ENCODE results near the gene THOC6. TPM values are rescaled to one million over a fixed set of nuclear protein-coding genes. Genes with fewer than 3 reads are reported as not detected.

Gene THOC6
- total RNA-seq, 1 experiment from 2014 or later = 76.5 TPM

- no peak for TF ChIP-seq USF1 (CRISPR knock-in tag; IDR thresholded peaks at IDR 0.05)
- TF ChIP-seq JUN (CRISPR knock-in tag; IDR thresholded peaks at IDR 0.05) = no peak
Observed at GRCh38 chr16:2979669-2980226, 44.1 kb upstream of the THOC6 start (continued).

GRCh38 chr16:2980227-2981176, 43.3 kb upstream of the THOC6 start, which contains the start of gene PKMYT1:
Gene PKMYT1, minus strand, starts transcription at chr16:2980446. Its CDS starts 789 bp downstream, at chr16:2979657.
- Mint-ChIP-seq H3K4me3 (peak within 1 kb of the TSS; percentile 79), H3K27me3 (ENCODE audit: low read depth) (peaks cover 6% of the 10 kb centered on the region; the same call in 1 of the 2 replicates), H3K9me3 (no peaks in the 10 kb centered on the region), H3K4me1 (peaks cover 24% of the 10 kb centered on the region), H3K36me3 (no peaks in the 10 kb centered on the region), H3K27ac (peak within 1 kb of the TSS; percentile 91)
- ATAC-seq (peak; percentile 72), DNase-seq (ENCODE audit: low spot score) (peak; percentile 89)
- POLR2A ChIA-PET = interaction anchor here (0.7 to 2.8 kb wide), 8 partner anchors 8 to 47 kb away, joined by 3 to 11 read pairs (median 5); partner anchors contain the start of gene PAQR4
- no peak for TF ChIP-seq IRF1 (CRISPR knock-in tag; IDR thresholded peaks at IDR 0.05)
- peak; percentile 31; the same call in 1 of the 2 replicates for TF ChIP-seq ZNF423 (CRISPR knock-in tag; IDR thresholded peaks at IDR 0.05)
- TF ChIP-seq GABPB1 (CRISPR knock-in tag; IDR thresholded peaks at IDR 0.05) = peak; percentile 58; the same call in 1 of the 2 replicates
- TF ChIP-seq, protein P1, sequence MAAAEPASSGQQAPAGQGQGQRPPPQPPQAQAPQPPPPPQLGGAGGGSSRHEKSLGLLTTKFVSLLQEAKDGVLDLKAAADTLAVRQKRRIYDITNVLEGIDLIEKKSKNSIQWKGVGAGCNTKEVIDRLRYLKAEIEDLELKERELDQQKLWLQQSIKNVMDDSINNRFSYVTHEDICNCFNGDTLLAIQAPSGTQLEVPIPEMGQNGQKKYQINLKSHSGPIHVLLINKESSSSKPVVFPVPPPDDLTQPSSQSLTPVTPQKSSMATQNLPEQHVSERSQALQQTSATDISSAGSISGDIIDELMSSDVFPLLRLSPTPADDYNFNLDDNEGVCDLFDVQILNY (CRISPR knock-in tag; IDR thresholded peaks at IDR 0.05) = peak; percentile 56
- TF ChIP-seq, protein P2, sequence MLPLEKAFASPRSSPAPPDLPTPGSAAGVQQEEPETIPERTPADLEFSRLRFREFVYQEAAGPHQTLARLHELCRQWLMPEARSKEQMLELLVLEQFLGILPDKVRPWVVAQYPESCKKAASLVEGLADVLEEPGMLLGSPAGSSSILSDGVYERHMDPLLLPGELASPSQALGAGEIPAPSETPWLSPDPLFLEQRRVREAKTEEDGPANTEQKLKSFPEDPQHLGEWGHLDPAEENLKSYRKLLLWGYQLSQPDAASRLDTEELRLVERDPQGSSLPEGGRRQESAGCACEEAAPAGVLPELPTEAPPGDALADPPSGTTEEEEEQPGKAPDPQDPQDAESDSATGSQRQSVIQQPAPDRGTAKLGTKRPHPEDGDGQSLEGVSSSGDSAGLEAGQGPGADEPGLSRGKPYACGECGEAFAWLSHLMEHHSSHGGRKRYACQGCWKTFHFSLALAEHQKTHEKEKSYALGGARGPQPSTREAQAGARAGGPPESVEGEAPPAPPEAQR (CRISPR knock-in tag; IDR thresholded peaks at IDR 0.05) = no peak
- TF ChIP-seq, protein P3, sequence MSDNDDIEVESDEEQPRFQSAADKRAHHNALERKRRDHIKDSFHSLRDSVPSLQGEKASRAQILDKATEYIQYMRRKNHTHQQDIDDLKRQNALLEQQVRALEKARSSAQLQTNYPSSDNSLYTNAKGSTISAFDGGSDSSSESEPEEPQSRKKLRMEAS (CRISPR knock-in tag; IDR thresholded peaks at IDR 0.05) = peak; percentile 46
- TF ChIP-seq ZNF396 (CRISPR knock-in tag; IDR thresholded peaks at IDR 0.05; ENCODE audit: borderline replicate concordance) = no peak
- peak; percentile 83 for TF ChIP-seq SP1 (CRISPR knock-in tag; conservative IDR thresholded peaks at IDR 0.05)
- TF ChIP-seq TCF7 (CRISPR knock-in tag; IDR thresholded peaks at IDR 0.05; ENCODE audit: low read depth) = no peak
- no peak for TF ChIP-seq ZNF121 (CRISPR knock-in tag; IDR thresholded peaks at IDR 0.05)
- peak; percentile 37; the same call in 1 of the 2 replicates for TF ChIP-seq FOXP1 (CRISPR knock-in tag; IDR thresholded peaks at IDR 0.05; ENCODE audit: borderline replicate concordance)
- no peak for TF ChIP-seq SMAD3 (CRISPR knock-in tag; IDR thresholded peaks at IDR 0.05; ENCODE audit: borderline replicate concordance)
- TF ChIP-seq FOXK1 (CRISPR knock-in tag; IDR thresholded peaks at IDR 0.05) = peak; percentile 12
- no peak for TF ChIP-seq FOXJ3 (CRISPR knock-in tag; IDR thresholded peaks at IDR 0.05; ENCODE audit: borderline replicate concordance)
- TF ChIP-seq, protein P4, sequence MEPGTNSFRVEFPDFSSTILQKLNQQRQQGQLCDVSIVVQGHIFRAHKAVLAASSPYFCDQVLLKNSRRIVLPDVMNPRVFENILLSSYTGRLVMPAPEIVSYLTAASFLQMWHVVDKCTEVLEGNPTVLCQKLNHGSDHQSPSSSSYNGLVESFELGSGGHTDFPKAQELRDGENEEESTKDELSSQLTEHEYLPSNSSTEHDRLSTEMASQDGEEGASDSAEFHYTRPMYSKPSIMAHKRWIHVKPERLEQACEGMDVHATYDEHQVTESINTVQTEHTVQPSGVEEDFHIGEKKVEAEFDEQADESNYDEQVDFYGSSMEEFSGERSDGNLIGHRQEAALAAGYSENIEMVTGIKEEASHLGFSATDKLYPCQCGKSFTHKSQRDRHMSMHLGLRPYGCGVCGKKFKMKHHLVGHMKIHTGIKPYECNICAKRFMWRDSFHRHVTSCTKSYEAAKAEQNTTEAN (CRISPR knock-in tag; IDR thresholded peaks at IDR 0.05) = 0 out of 2 replicates have a peak, but pooled peaks have one; percentile 6
- TF ChIP-seq TP53 (CRISPR knock-in tag; IDR thresholded peaks at IDR 0.05) = no peak
- peak; percentile 80; the same call in 1 of the 2 replicates for TF ChIP-seq ETV6 (CRISPR knock-in tag; IDR thresholded peaks at IDR 0.05)
- no peak; the same call in 1 of the 2 replicates for TF ChIP-seq ZNF317 (CRISPR knock-in tag; IDR thresholded peaks at IDR 0.05; ENCODE audit: borderline replicate concordance, low read depth)
- no peak for TF ChIP-seq RELA (CRISPR knock-in tag; IDR thresholded peaks at IDR 0.05; ENCODE audit: borderline replicate concordance)
- TF ChIP-seq, protein P5, sequence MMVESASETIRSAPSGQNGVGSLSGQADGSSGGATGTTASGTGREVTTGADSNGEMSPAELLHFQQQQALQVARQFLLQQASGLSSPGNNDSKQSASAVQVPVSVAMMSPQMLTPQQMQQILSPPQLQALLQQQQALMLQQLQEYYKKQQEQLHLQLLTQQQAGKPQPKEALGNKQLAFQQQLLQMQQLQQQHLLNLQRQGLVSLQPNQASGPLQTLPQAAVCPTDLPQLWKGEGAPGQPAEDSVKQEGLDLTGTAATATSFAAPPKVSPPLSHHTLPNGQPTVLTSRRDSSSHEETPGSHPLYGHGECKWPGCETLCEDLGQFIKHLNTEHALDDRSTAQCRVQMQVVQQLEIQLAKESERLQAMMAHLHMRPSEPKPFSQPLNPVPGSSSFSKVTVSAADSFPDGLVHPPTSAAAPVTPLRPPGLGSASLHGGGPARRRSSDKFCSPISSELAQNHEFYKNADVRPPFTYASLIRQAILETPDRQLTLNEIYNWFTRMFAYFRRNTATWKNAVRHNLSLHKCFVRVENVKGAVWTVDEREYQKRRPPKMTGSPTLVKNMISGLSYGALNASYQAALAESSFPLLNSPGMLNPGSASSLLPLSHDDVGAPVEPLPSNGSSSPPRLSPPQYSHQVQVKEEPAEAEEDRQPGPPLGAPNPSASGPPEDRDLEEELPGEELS (CRISPR knock-in tag; IDR thresholded peaks at IDR 0.05) = peak; percentile 63; the same call in 1 of the 2 replicates
- TF ChIP-seq, protein P6, sequence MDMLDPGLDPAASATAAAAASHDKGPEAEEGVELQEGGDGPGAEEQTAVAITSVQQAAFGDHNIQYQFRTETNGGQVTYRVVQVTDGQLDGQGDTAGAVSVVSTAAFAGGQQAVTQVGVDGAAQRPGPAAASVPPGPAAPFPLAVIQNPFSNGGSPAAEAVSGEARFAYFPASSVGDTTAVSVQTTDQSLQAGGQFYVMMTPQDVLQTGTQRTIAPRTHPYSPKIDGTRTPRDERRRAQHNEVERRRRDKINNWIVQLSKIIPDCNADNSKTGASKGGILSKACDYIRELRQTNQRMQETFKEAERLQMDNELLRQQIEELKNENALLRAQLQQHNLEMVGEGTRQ (CRISPR knock-in tag; IDR thresholded peaks at IDR 0.05) = peak; percentile 41; the same call in 1 of the 2 replicates
- TF ChIP-seq ESRRA (CRISPR knock-in tag; IDR thresholded peaks at IDR 0.05; ENCODE audit: borderline replicate concordance) = peak; percentile 38; the same call in 1 of the 2 replicates
- CTCF ChIA-PET = interaction anchor here (0.6 to 3.9 kb wide), 17 partner anchors 8 to 149 kb away, joined by 3 to 46 read pairs (median 4); partner anchors contain the start of genes KREMEN2 and TNFRSF12A

Data from WTC11 (cell line).